Liver (tissue), 9 donors: Measurements from ENCODE around the gene SNAPC5. TPM values are rescaled to one million over a fixed set of nuclear protein-coding genes. Genes with fewer than 3 reads are reported as not detected.
A peak's percentile ranks its signal among the peaks of the same experiment; 100 is the strongest.

Experiments used
- DNase-seq: peaks from one replicate; pipeline ENCODE4 v3.0.0-alpha.2; 2017; ENCODE audit warnings: low spot score
- H3K27ac ChIP-seq, 2 donors: one replicate each; pipeline ENCODE4 v1.7.0; 2013; ENCODE audit warnings: inconsistent platforms in 2 of 2, low read length in 2 of 2, control low read depth in 1 of 2, low read depth in 1 of 2, mild to moderate bottlenecking in 1 of 2
- H3K27me3 ChIP-seq, 4 donors: one replicate each; pipeline versions ENCODE4 v1.6.1 to v1.7.0; 2013; ENCODE audit warnings: low read length in 3 of 4, inconsistent platforms in 1 of 4, mild to moderate bottlenecking in 1 of 4, moderate library complexity in 1 of 4; ENCODE audit not compliant: control insufficient read depth in 4 of 4, insufficient read depth in 4 of 4
- H3K36me3 ChIP-seq, 4 donors: one replicate each; pipeline versions ENCODE4 v1.6.1 to v1.7.0; 2013; ENCODE audit warnings: low read length in 3 of 4, mild to moderate bottlenecking in 3 of 4, low read depth in 1 of 4, moderate library complexity in 1 of 4; ENCODE audit not compliant: control insufficient read depth in 4 of 4, insufficient read depth in 3 of 4
- H3K4me1 ChIP-seq, 4 donors: one replicate each; pipeline versions ENCODE4 v1.6.1 to v1.7.0; 2013; ENCODE audit warnings: low read length in 3 of 4, mild to moderate bottlenecking in 3 of 4, moderate library complexity in 1 of 4; ENCODE audit not compliant: control insufficient read depth in 4 of 4, insufficient read depth in 4 of 4
- H3K4me3 ChIP-seq, 3 donors: one replicate each; pipeline versions ENCODE4 v1.6.1 to v1.7.0; 2013; ENCODE audit warnings: low read length in 3 of 3, control low read depth in 1 of 3, low read depth in 1 of 3, mild to moderate bottlenecking in 1 of 3
- H3K9ac ChIP-seq, 2 donors: one replicate each; pipeline ENCODE4 v1.7.0; 2013; ENCODE audit warnings: low read length in 2 of 2, mild to moderate bottlenecking in 2 of 2, moderate library complexity in 2 of 2, control low read depth in 1 of 2, low read depth in 1 of 2
- H3K9me3 ChIP-seq, 4 donors: one replicate each; pipeline versions ENCODE4 v1.6.1 to v1.7.0; 2013; ENCODE audit warnings: low read length in 3 of 4; ENCODE audit not compliant: control insufficient read depth in 4 of 4
- ATF3 ChIP-seq: IDR thresholded peaks from 2 replicates; pipeline ENCODE4 v1.6.1; 2016; ENCODE audit warnings: antibody characterized with exemption
- EGR1 ChIP-seq, 2 donors: IDR thresholded peaks; 2 replicates each; pipeline ENCODE4 v1.6.1; 2016 to 2018; ENCODE audit warnings: antibody characterized with exemption in 2 of 2, low read depth in 2 of 2
- FOXA1 ChIP-seq: IDR thresholded peaks from 2 replicates; pipeline ENCODE4 v1.6.1; 2016; ENCODE audit warnings: antibody characterized with exemption
- GABPA ChIP-seq, 2 donors: IDR thresholded peaks in 1 of 2; conservative IDR thresholded peaks in 1 of 2; 2 replicates each; pipeline ENCODE4 v1.6.1; 2016; ENCODE audit warnings: antibody characterized with exemption in 2 of 2, mild to moderate bottlenecking in 1 of 2, moderate library complexity in 1 of 2
- HNF4A ChIP-seq, 2 donors: conservative IDR thresholded peaks; 2 replicates each; pipeline ENCODE4 v1.6.1; 2016; ENCODE audit warnings: antibody characterized with exemption in 2 of 2, mild to moderate bottlenecking in 2 of 2
- HNF4G ChIP-seq: IDR thresholded peaks from 2 replicates; pipeline ENCODE4 v1.6.1; 2016; ENCODE audit warnings: antibody characterized with exemption
- JUND ChIP-seq, 2 donors: IDR thresholded peaks; 2 replicates each; pipeline ENCODE4 v1.6.1; 2016; ENCODE audit warnings: antibody characterized with exemption in 2 of 2
- RXRA ChIP-seq, 2 donors: IDR thresholded peaks; 2 replicates each; pipeline ENCODE4 v1.6.1; 2017 to 2018; ENCODE audit warnings: antibody characterized with exemption in 2 of 2, mild to moderate bottlenecking in 1 of 2
- SP1 ChIP-seq: IDR thresholded peaks from 2 replicates; pipeline ENCODE4 v1.6.1; 2018; ENCODE audit warnings: antibody characterized with exemption, mild to moderate bottlenecking
- TAF1 ChIP-seq: conservative IDR thresholded peaks from 2 replicates; pipeline ENCODE4 v1.6.1; 2016; ENCODE audit warnings: antibody characterized with exemption, mild to moderate bottlenecking
- YY1 ChIP-seq: IDR thresholded peaks from 2 replicates; pipeline ENCODE4 v1.6.1; 2016; ENCODE audit warnings: antibody characterized with exemption, mild to moderate bottlenecking
- ZBTB33 ChIP-seq: IDR thresholded peaks from 2 replicates; pipeline ENCODE4 v1.6.1; 2016; ENCODE audit warnings: antibody characterized with exemption
- WGBS: extraction: QIAGEN DNeasy Blood & Tissue Kit; methylation state at CpG from one replicate; pipeline ENCODE4 v1.1.7; 2013; 5-methylcytosine and 5-hydroxymethylcytosine counted together
- polyA plus RNA-seq, 2 donors: library from polyadenylated mRNA; stranded (reverse) in 1 of 2; unstranded in 1 of 2; fragments of 200-250 nt in 1 of 2; fragments of >200 nt in 1 of 2; fragmentation: Nextera tagmentation in 1 of 2; extraction: Ambion mirVana in 1 of 2; gene quantifications; one replicate each; pipeline versions ENCODE4 v1.2.1 to v1.2.3, GENCODE V29; 2013 to 2015
- total RNA-seq, 2 donors: library from RNA; depleted of rRNA; stranded (reverse); fragments of >200 nt; gene quantifications; one replicate each; pipeline ENCODE4 v1.2.3, GENCODE V29; 2014
- TF ChIP-seq, protein P1 (sequence below): IDR thresholded peaks from 2 replicates; pipeline ENCODE4 v1.6.1; 2016; ENCODE audit warnings: antibody characterized with exemption
- TF ChIP-seq, protein P2 (sequence below): fragments of 150-350 bp; IDR thresholded peaks from 2 replicates; pipeline ENCODE4 v1.5.1; 2017; ENCODE audit warnings: improper control_type of control experiment, low read depth, low read length; ENCODE audit not compliant: missing input control
- TF ChIP-seq, protein P3 (sequence below): IDR thresholded peaks from 2 replicates; pipeline ENCODE4 v1.6.1; 2016; ENCODE audit warnings: antibody characterized with exemption, mild to moderate bottlenecking
- donor health status: healthy.
- donor health status: healthy.
- donor health status: healthy.
- donor health status: healthy.
- donor health status: healthy.

SNAPC5 gene
- total and polyA plus RNA-seq, 4 donors: 11.3 to 24.9 (median 22.1) TPM

GRCh38 chr15:66491846-66492245 lies 5.7 kb downstream of the SNAPC5 start:
- TF ChIP-seq RXRA (IDR thresholded peaks at IDR 0.05) (no peak), ZBTB33 (no peak), TAF1 (no peak), HNF4G (no peak), GABPA (IDR thresholded peaks at IDR 0.05 in 1 of 2, conservative IDR thresholded peaks at IDR 0.05 in 1 of 2) (no peak), FOXA1 (no peak), SP1 (no peak), ATF3 (no peak), YY1 (no peak), JUND (IDR thresholded peaks at IDR 0.05) (no peak), EGR1 (IDR thresholded peaks at IDR 0.05; ENCODE audit: low read depth in 2 of 2) (no peak)
- TF ChIP-seq, protein P1, sequence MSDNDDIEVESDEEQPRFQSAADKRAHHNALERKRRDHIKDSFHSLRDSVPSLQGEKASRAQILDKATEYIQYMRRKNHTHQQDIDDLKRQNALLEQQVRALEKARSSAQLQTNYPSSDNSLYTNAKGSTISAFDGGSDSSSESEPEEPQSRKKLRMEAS: no peak
- TF ChIP-seq, protein P2, sequence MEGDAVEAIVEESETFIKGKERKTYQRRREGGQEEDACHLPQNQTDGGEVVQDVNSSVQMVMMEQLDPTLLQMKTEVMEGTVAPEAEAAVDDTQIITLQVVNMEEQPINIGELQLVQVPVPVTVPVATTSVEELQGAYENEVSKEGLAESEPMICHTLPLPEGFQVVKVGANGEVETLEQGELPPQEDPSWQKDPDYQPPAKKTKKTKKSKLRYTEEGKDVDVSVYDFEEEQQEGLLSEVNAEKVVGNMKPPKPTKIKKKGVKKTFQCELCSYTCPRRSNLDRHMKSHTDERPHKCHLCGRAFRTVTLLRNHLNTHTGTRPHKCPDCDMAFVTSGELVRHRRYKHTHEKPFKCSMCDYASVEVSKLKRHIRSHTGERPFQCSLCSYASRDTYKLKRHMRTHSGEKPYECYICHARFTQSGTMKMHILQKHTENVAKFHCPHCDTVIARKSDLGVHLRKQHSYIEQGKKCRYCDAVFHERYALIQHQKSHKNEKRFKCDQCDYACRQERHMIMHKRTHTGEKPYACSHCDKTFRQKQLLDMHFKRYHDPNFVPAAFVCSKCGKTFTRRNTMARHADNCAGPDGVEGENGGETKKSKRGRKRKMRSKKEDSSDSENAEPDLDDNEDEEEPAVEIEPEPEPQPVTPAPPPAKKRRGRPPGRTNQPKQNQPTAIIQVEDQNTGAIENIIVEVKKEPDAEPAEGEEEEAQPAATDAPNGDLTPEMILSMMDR: no peak
- DNase-seq: no peak
- no peak overlapping the region for H3K27ac ChIP-seq
- no peaks in the 10 kb centered on the region for H3K27me3 ChIP-seq
- no peak overlapping the region for H3K4me3 ChIP-seq
- H3K4me1 ChIP-seq: peaks cover 7 to 65% (median 54%) of the 10 kb centered on the region in 4 donors
- WGBS: 95% methylated on average over 3 of the region's 3 CpGs
- H3K36me3 ChIP-seq: peaks cover 3 to 45% (median 29%) of the 10 kb centered on the region in 4 donors
- no peak overlapping the region for H3K9ac ChIP-seq
- no peaks in the 10 kb centered on the region for H3K9me3 ChIP-seq

DNA sequence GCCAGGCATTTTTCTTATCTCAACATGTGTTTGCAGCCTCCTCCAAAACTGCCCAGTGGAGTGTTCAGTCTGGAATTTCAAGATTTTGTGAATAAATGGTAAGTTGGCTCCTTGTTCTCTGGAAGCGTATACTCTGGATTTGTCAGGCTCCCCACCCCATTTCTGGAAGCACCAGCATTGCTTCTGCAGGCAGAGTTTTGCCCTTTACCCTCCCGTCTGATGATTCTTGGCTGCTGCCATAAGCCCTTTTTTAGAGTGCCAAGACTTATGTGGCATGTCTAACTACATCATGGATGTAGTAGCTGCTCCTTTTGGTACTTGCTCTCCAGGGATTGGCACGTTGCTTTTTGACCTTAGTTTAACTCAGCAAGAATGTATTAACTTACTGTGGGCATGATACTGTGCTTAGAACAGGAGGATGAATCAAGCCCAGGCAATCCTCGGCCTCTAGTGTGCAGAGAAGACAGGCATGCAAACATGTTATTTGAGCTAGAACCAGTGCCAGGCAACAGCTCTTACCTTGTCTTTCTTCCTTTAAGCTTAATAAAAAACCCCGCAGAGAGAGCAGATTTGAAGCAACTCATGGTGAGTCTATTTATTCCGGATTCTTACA lies 8.3 kb downstream of the SNAPC5 start:
- WGBS: 53% methylated on average over 6 of the region's 6 CpGs
- H3K4me1 ChIP-seq: peaks cover 9 to 64% (median 54%) of the 10 kb centered on the region in 4 donors
- DNase-seq: no peak
- no peaks in the 10 kb centered on the region for H3K9me3 ChIP-seq
- no peak overlapping the region for H3K4me3 ChIP-seq
- no peak overlapping the region for H3K9ac ChIP-seq
- H3K36me3 ChIP-seq: peaks cover 3 to 40% (median 26%) of the 10 kb centered on the region in 4 donors
- H3K27ac ChIP-seq: no peak overlapping the region
- no peaks in the 10 kb centered on the region for H3K27me3 ChIP-seq
- TF ChIP-seq, protein P3, sequence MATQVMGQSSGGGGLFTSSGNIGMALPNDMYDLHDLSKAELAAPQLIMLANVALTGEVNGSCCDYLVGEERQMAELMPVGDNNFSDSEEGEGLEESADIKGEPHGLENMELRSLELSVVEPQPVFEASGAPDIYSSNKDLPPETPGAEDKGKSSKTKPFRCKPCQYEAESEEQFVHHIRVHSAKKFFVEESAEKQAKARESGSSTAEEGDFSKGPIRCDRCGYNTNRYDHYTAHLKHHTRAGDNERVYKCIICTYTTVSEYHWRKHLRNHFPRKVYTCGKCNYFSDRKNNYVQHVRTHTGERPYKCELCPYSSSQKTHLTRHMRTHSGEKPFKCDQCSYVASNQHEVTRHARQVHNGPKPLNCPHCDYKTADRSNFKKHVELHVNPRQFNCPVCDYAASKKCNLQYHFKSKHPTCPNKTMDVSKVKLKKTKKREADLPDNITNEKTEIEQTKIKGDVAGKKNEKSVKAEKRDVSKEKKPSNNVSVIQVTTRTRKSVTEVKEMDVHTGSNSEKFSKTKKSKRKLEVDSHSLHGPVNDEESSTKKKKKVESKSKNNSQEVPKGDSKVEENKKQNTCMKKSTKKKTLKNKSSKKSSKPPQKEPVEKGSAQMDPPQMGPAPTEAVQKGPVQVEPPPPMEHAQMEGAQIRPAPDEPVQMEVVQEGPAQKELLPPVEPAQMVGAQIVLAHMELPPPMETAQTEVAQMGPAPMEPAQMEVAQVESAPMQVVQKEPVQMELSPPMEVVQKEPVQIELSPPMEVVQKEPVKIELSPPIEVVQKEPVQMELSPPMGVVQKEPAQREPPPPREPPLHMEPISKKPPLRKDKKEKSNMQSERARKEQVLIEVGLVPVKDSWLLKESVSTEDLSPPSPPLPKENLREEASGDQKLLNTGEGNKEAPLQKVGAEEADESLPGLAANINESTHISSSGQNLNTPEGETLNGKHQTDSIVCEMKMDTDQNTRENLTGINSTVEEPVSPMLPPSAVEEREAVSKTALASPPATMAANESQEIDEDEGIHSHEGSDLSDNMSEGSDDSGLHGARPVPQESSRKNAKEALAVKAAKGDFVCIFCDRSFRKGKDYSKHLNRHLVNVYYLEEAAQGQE: no peak
- TF ChIP-seq HNF4G (no peak), FOXA1 (no peak), JUND (IDR thresholded peaks at IDR 0.05) (no peak), HNF4A (conservative IDR thresholded peaks at IDR 0.05) (peak; percentile 12 to 23), ZBTB33 (no peak)
- TF ChIP-seq, protein P1: no peak
- TF ChIP-seq, protein P2: no peak
